Fibroblast of upper back skin (primary cell): ENCODE data around the gene SLC46A1.

Experiments used
- DNase-seq: peaks from one replicate; pipeline ENCODE4 v3.0.0-alpha.2; 2013

Gene SLC46A1

GRCh38 chr17:28348979-28349378 is 57.0 kb downstream of the SLC46A1 start:
- no peak for DNase-seq

GRCh38 chr17:28347261-28347891 is 58.6 kb downstream of the SLC46A1 start:
- peak; percentile 91 for DNase-seq

GRCh38 chr17:28346746-28347246 is 59.2 kb downstream of the SLC46A1 start:
- no peak for DNase-seq

GRCh38 chr17:28346199-28346580 is 59.8 kb downstream of the SLC46A1 start:
- no peak for DNase-seq

- no peak for DNase-seq
These were observed 60.4 kb downstream of the SLC46A1 start for GRCh38 chr17:28345419-28346198.
